ENCODE data around the gene EIF2AK2.

GRCh38 chr2:37132914-37133313, 23.9 kb downstream of the EIF2AK2 start:
- no peak for TF ChIP-seq CTCF (IDR thresholded peaks at IDR 0.05)
- TF ChIP-seq POLR2A (IDR thresholded peaks at IDR 0.05) = no peak

Data from esophagus squamous epithelium (tissue), 4 donors.